ENCODE measurements around the gene ZNF804A. TPM values are rescaled to one million over a fixed set of nuclear protein-coding genes. Genes with fewer than 3 reads are reported as not detected.

The ZNF804A gene
- total RNA-seq, 2 donors from 2014 or later = 0.14 to 0.68 TPM

- Histone ChIP-seq H3K27ac (no peak overlapping the region), H3K9me3 (no peaks in the 10 kb centered on the region), H3K27me3 (replicated peaks; ENCODE audit: insufficient read depth) (no peaks in the 10 kb centered on the region), H3K4me3 (no peak overlapping the region), H3K36me3 (no peaks in the 10 kb centered on the region), H3K4me1 (ENCODE audit: control insufficient read depth in 1 of 2, low read depth in 2 of 2) (no peaks in the 10 kb centered on the region)
- no peak for ATAC-seq (ENCODE audit: insufficient number of reproducible peaks, low FRiP score, low read depth)
- no peak for TF ChIP-seq CTCF (IDR thresholded peaks at IDR 0.05)
- DNase-seq (ENCODE audit: low spot score) = no peak
Observed at GRCh38 chr2:184814421-184814820, 216.1 kb downstream of the ZNF804A start.

- Histone ChIP-seq H3K9me3 (no peaks in the 10 kb centered on the region), H3K4me3 (no peak overlapping the region), H3K27ac (no peak overlapping the region), H3K36me3 (no peaks in the 10 kb centered on the region), H3K27me3 (replicated peaks; ENCODE audit: insufficient read depth) (no peaks in the 10 kb centered on the region), H3K4me1 (ENCODE audit: control insufficient read depth in 1 of 2, low read depth in 2 of 2) (no peaks in the 10 kb centered on the region)
- DNase-seq (ENCODE audit: low spot score) (no peak), ATAC-seq (ENCODE audit: insufficient number of reproducible peaks, low FRiP score, low read depth) (no peak)
- TF ChIP-seq CTCF (IDR thresholded peaks at IDR 0.05) = no peak
Observed at GRCh38 chr2:184815824-184816223, 217.5 kb downstream of the ZNF804A start.

GRCh38 chr2:184824597-184824996, 226.3 kb downstream of the ZNF804A start:
- Histone ChIP-seq H3K27me3 (replicated peaks; ENCODE audit: insufficient read depth) (no peaks in the 10 kb centered on the region), H3K27ac (no peak overlapping the region), H3K4me1 (ENCODE audit: control insufficient read depth in 1 of 2, low read depth in 2 of 2) (no peaks in the 10 kb centered on the region), H3K9me3 (no peaks in the 10 kb centered on the region), H3K4me3 (no peak overlapping the region), H3K36me3 (no peaks in the 10 kb centered on the region)
- DNase-seq (ENCODE audit: low spot score) (no peak), ATAC-seq (ENCODE audit: insufficient number of reproducible peaks, low FRiP score, low read depth) (no peak)
- no peak for TF ChIP-seq CTCF (IDR thresholded peaks at IDR 0.05)

- no peak overlapping the region for H3K27ac ChIP-seq
Observed at GRCh38 chr2:184830531-184830930, 232.2 kb downstream of the ZNF804A start.

GRCh38 chr2:184834699-184835397, 236.5 kb downstream of the ZNF804A start:
- DNase-seq (ENCODE audit: low spot score) = no peak
- Histone ChIP-seq H3K27ac (no peak overlapping the region), H3K36me3 (no peaks in the 10 kb centered on the region), H3K4me1 (ENCODE audit: control insufficient read depth in 1 of 2, low read depth in 2 of 2) (no peaks in the 10 kb centered on the region), H3K27me3 (replicated peaks; ENCODE audit: insufficient read depth) (no peaks in the 10 kb centered on the region), H3K9me3 (no peaks in the 10 kb centered on the region), H3K4me3 (no peak overlapping the region)
- TF ChIP-seq CTCF (IDR thresholded peaks at IDR 0.05) = no peak
- no peak for ATAC-seq (ENCODE audit: insufficient number of reproducible peaks, low FRiP score, low read depth)

More at GRCh38 chr2:184830531-184830930, 232.2 kb downstream of the ZNF804A start:
- DNase-seq (ENCODE audit: low spot score) (no peak), ATAC-seq (ENCODE audit: insufficient number of reproducible peaks, low FRiP score, low read depth) (no peak)
- H3K9me3 ChIP-seq = no peaks in the 10 kb centered on the region
- H3K4me1 ChIP-seq (ENCODE audit: control insufficient read depth in 1 of 2, low read depth in 2 of 2) = no peaks in the 10 kb centered on the region
- H3K27me3 ChIP-seq (replicated peaks; ENCODE audit: insufficient read depth) = no peaks in the 10 kb centered on the region
- TF ChIP-seq CTCF (IDR thresholded peaks at IDR 0.05) = no peak
- no peak overlapping the region for H3K4me3 ChIP-seq
- no peaks in the 10 kb centered on the region for H3K36me3 ChIP-seq
